Left lung (tissue), 14 donors: Measurements from ENCODE around the gene XCL2. TPM values are rescaled to one million over a fixed set of nuclear protein-coding genes. Genes with fewer than 3 reads are reported as not detected.
"Not testable (repeated sequence)": the region's sequence is repeated elsewhere in the genome, so short reads cannot be mapped to it uniquely, and the experiment has no call there.

Experiments
- ATAC-seq: fragments of 200-7000 bp; cut with Tn5 transposase; one replicate; pipeline ENCODE4 v1.9.1; 2020; ENCODE audit warnings: moderate library complexity
- DNase-seq, 4 donors: peaks; one replicate each; pipeline ENCODE4 v3.0.0-alpha.2; 2013 to 2020
- H3K27ac ChIP-seq, 2 donors: fragments of 200-600 bp; sonication (generic) in 1 of 2; one replicate each; pipeline versions ENCODE4 v1.5.0 to v1.8.0; 2020 to 2021
- H3K27me3 ChIP-seq, 2 donors: fragments of 200-600 bp; sonication (generic) in 1 of 2; one replicate each; pipeline versions ENCODE4 v1.5.0 to v1.8.0; 2020 to 2021
- H3K36me3 ChIP-seq, 2 donors: fragments of 200-600 bp; sonication (generic) in 1 of 2; one replicate each; pipeline versions ENCODE4 v1.5.0 to v1.8.0; 2020 to 2021
- H3K4me1 ChIP-seq, 2 donors: fragments of 200-600 bp; one replicate each; pipeline ENCODE4 v1.8.0; 2021
- H3K4me3 ChIP-seq, 2 donors: fragments of 200-600 bp; sonication (generic) in 1 of 2; one replicate each; pipeline versions ENCODE4 v1.5.0 to v1.8.0; 2020 to 2021; ENCODE audit warnings: mild to moderate bottlenecking in 1 of 2
- H3K9me3 ChIP-seq, 2 donors: fragments of 200-600 bp; sonication (generic) in 1 of 2; one replicate each; pipeline versions ENCODE4 v1.5.0 to v1.8.0; 2020 to 2021
- CTCF ChIP-seq, 2 donors: fragments of 200-600 bp; sonication (generic) in 1 of 2; IDR thresholded peaks; one replicate each; pipeline versions ENCODE4 v1.5.0 to v1.8.0; 2021; ENCODE audit warnings: antibody characterized with exemption in 2 of 2
- intact Hi-C, 2 donors: fragments of 100-400 bp; cut with DNase I; formaldehyde crosslinking; loops; one replicate each; pipeline versions ENCODE4 v1.11.2 to v1.14.2; 2022
- long read RNA-seq, 12 donors: library from polyadenylated mRNA in 2 of 12; unstranded in 2 of 12; transcript quantifications; one replicate each; pipeline ENCODE4 v2.0.0 and lab custom pipeline, GENCODE V29; 2019 to 2026
- polyA plus RNA-seq, 6 donors: library from polyadenylated mRNA; unstranded; fragments of 120-200 nt; gene quantifications; one replicate each; pipeline ENCODE4 v1.2.1, GENCODE V29; 2013; ENCODE audit not compliant: insufficient read length in 6 of 6
- total RNA-seq, 2 donors: library from RNA; stranded (reverse); fragmentation: NEBNext Ultra II Directional; extraction: Animal tissue kit (Norgen Biotek cat#: 25700); gene quantifications; one replicate each; pipeline ENCODE4 v1.2.1, GENCODE V29; 2021
- donor health status: DM: no; HTN: yes; CAD: no.
- donor health status: DM: no; HTN: no; CAD: no.

Gene XCL2
- total RNA-seq: under 1 TPM in 1 of 2 donors, not detected in 1; 0.89 TPM
- polyA plus RNA-seq: 1 to 10 TPM in 3 of 6 donors, under 1 TPM in 3; 0.39 to 1.5 (median 1.0) TPM
- long read RNA-seq, donor 1: 0 reads
- long read RNA-seq, donor 2: 0 reads
- long read RNA-seq, donor 3: 0 reads
- long read RNA-seq, donor 4: 0 reads
- long read RNA-seq, donor 5: 0 reads
- long read RNA-seq, donor 6: 0 reads
- long read RNA-seq, donor 7: 0 reads
- long read RNA-seq, donor 8: 0 reads
- long read RNA-seq, donor 9: 0 reads
- long read RNA-seq, donor 10: 0 reads
- long read RNA-seq, donor 11: 0 reads
- long read RNA-seq, donor 12, partial matches to known transcripts: 0 of 1 reads
- long read RNA-seq, donor 12, other reads (novel, unspliced or antisense): 0 of 1 reads

- intact Hi-C loops, ATAC-seq, H3K27ac ChIP-seq: not testable (repeated sequence)
Observed at GRCh38 chr1:168543840-168544498, at the start of gene XCL2. Gene XCL2, minus strand, starts transcription at chr1:168543997. Its CDS starts 33 bp downstream, at chr1:168543964.

GRCh38 chr1:168591641-168592250 lies 47.9 kb upstream of the XCL2 start:
- TF ChIP-seq CTCF (IDR thresholded peaks at IDR 0.05): no peak
- H3K9me3 ChIP-seq: no peaks in the 10 kb centered on the region
- no peak overlapping the region for H3K27ac ChIP-seq
- no peaks in the 10 kb centered on the region for H3K36me3 ChIP-seq
- H3K27me3 ChIP-seq: no peaks in the 10 kb centered on the region
- no peaks in the 10 kb centered on the region for H3K4me1 ChIP-seq
- no peak overlapping the region for H3K4me3 ChIP-seq
- ATAC-seq (no peak), DNase-seq (no peak)
- intact Hi-C loops: no loop called here

More at GRCh38 chr1:168543840-168544498, at the start of gene XCL2:
- not testable (repeated sequence) for H3K36me3 ChIP-seq, H3K27me3 ChIP-seq, DNase-seq, H3K4me1 ChIP-seq, H3K9me3 ChIP-seq, H3K4me3 ChIP-seq

- intact Hi-C loops: no loop called here
- Histone ChIP-seq H3K27ac (no peak overlapping the region), H3K27me3 (no peaks in the 10 kb centered on the region), H3K9me3 (no peaks in the 10 kb centered on the region), H3K4me3 (no peak overlapping the region), H3K4me1 (no peaks in the 10 kb centered on the region), H3K36me3 (no peaks in the 10 kb centered on the region)
- DNase-seq: no peak
- no peak for TF ChIP-seq CTCF (IDR thresholded peaks at IDR 0.05)
- ATAC-seq: no peak
Observed at GRCh38 chr1:168591066-168591465, 47.3 kb upstream of the XCL2 start.

GRCh38 chr1:168589167-168589566 lies 45.4 kb upstream of the XCL2 start:
- H3K4me3 ChIP-seq: no peak overlapping the region
- DNase-seq (no peak), ATAC-seq (no peak)
- intact Hi-C loops: no loop called here
- no peak overlapping the region for H3K27ac ChIP-seq
- H3K27me3 ChIP-seq: no peaks in the 10 kb centered on the region
- H3K36me3 ChIP-seq: no peaks in the 10 kb centered on the region
- no peaks in the 10 kb centered on the region for H3K4me1 ChIP-seq
- no peak for TF ChIP-seq CTCF (IDR thresholded peaks at IDR 0.05)
- no peaks in the 10 kb centered on the region for H3K9me3 ChIP-seq

GRCh38 chr1:168585937-168586336 lies 42.1 kb upstream of the XCL2 start:
- no peaks in the 10 kb centered on the region for H3K9me3 ChIP-seq
- ATAC-seq: no peak
- no peak for TF ChIP-seq CTCF (IDR thresholded peaks at IDR 0.05)
- H3K27me3 ChIP-seq: no peaks in the 10 kb centered on the region
- H3K4me1 ChIP-seq: no peaks in the 10 kb centered on the region
- no peak for DNase-seq
- H3K36me3 ChIP-seq: no peaks in the 10 kb centered on the region
- intact Hi-C loops: no loop called here
- no peak overlapping the region for H3K27ac ChIP-seq
- no peak overlapping the region for H3K4me3 ChIP-seq
